ENCODE data around the gene DCAF16. TPM values are rescaled to one million over a fixed set of nuclear protein-coding genes. Genes with fewer than 3 reads are reported as not detected.
"Not testable (repeated sequence)": the region's sequence is repeated elsewhere in the genome, so short reads cannot be mapped to it uniquely, and the experiment has no call there.

DCAF16 gene
- total and polyA plus RNA-seq, 8 donors, result 2.9 to 49.8 (median 10.4) TPM

- no peak overlapping the region for H3K27ac ChIP-seq
- H3K4me3 ChIP-seq, result no peak overlapping the region
- no peaks in the 10 kb centered on the region for H3K36me3 ChIP-seq
- no peaks in the 10 kb centered on the region for H3K4me1 ChIP-seq
- DNase-seq, result no peak
- H3K27me3 ChIP-seq, result no peaks in the 10 kb centered on the region
- no peak for TF ChIP-seq EP300 (IDR thresholded peaks at IDR 0.05)
- TF ChIP-seq POLR2A (IDR thresholded peaks at IDR 0.05), result no peak
- H3K9me3 ChIP-seq, result peaks cover 0 to 3% (median 0%) of the 10 kb centered on the region in 4 donors
- intact Hi-C loops (cut with DNase I; ENCODE audit: low total_unique reads), result no loop called here
Measured at GRCh38 chr4:17851959-17852358, 41.4 kb upstream of the DCAF16 start.

DNA sequence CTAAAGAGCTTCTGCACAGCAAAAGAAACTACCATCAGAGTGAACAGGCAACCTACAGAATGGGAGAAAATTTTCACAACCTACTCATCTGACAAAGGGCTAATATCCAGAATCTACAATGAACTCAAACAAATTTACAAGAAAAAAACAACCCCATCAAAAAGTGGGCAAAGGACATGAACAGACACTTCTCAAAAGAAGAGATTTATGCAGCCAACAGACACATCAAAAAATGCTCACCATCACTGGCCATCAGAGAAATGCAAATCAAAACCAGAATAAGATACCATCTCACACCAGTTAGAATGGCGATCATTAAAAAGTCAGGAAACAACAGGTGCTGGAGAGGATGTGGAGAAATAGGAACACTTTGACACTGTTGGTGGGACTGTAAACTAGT, 39.7 kb upstream of the DCAF16 start:
- H3K4me3 ChIP-seq; H3K4me1 ChIP-seq; H3K36me3 ChIP-seq; H3K9me3 ChIP-seq; H3K27me3 ChIP-seq; DNase-seq; intact Hi-C loops (cut with DNase I; ENCODE audit: low total_unique reads); H3K27ac ChIP-seq: not testable (repeated sequence)
- 89 to 100% (median 95%) methylated on average over 1 of the region's 1 CpG for WGBS, 5 donors

- peaks cover 0 to 3% (median 0%) of the 10 kb centered on the region in 4 donors for H3K9me3 ChIP-seq
- no peak overlapping the region for H3K27ac ChIP-seq
- intact Hi-C loops (cut with DNase I; ENCODE audit: low total_unique reads), result no loop called here
- 71 to 91% (median 87%) methylated on average over 2 of the region's 2 CpGs for WGBS, 5 donors
- no peaks in the 10 kb centered on the region for H3K4me1 ChIP-seq
- no peak for DNase-seq
- peaks cover 0 to 16% (median 0%) of the 10 kb centered on the region in 4 donors for H3K36me3 ChIP-seq
- no peak for TF ChIP-seq EP300 (IDR thresholded peaks at IDR 0.05)
- TF ChIP-seq POLR2AphosphoS5 (IDR thresholded peaks at IDR 0.05), result no peak
- no peak for TF ChIP-seq POLR2A (IDR thresholded peaks at IDR 0.05)
- TF ChIP-seq, protein P1, sequence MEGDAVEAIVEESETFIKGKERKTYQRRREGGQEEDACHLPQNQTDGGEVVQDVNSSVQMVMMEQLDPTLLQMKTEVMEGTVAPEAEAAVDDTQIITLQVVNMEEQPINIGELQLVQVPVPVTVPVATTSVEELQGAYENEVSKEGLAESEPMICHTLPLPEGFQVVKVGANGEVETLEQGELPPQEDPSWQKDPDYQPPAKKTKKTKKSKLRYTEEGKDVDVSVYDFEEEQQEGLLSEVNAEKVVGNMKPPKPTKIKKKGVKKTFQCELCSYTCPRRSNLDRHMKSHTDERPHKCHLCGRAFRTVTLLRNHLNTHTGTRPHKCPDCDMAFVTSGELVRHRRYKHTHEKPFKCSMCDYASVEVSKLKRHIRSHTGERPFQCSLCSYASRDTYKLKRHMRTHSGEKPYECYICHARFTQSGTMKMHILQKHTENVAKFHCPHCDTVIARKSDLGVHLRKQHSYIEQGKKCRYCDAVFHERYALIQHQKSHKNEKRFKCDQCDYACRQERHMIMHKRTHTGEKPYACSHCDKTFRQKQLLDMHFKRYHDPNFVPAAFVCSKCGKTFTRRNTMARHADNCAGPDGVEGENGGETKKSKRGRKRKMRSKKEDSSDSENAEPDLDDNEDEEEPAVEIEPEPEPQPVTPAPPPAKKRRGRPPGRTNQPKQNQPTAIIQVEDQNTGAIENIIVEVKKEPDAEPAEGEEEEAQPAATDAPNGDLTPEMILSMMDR (IDR thresholded peaks at IDR 0.05), result no peak
- H3K4me3 ChIP-seq, result no peak overlapping the region
- no peaks in the 10 kb centered on the region for H3K27me3 ChIP-seq
Measured at GRCh38 chr4:17846266-17846665, 35.7 kb upstream of the DCAF16 start.

DNA sequence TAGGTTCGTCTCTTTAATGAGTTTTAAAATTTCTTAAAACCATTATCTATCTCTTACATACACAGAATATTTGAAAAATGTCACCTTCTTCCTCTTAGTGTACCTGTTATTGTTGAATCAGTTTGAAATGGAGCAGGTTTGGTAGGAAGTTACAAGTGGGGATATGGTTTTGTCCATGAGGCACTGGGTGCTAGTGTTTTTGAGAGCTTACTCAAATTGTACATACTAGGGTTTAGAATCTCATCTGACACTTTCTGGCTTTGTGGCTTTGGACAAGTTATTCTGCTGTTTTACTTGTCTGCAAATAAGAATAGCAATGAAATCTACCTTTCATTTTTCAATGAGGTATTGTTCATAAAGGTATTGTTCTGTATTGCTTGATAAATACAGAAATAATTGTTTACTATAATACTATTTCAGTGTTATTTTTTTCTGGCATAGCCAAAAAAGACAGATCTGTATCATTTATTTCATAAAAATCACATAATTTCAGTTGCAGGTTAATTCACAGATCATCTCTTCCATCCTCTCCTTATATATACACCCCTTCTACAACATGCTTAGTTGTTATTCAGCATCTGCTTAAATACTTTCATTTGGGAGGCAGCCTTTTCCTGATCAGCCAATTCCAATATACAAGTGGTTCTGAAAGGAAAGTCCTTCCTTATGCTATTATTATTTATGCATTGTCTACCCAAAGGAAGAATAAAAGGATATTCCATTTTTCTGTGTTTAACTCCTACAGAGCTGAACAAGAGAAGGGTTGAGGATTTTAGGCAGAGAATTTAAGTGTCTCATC, 13.5 kb upstream of the DCAF16 start:
- TF ChIP-seq POLR2AphosphoS5 (IDR thresholded peaks at IDR 0.05) (no peak), EP300 (IDR thresholded peaks at IDR 0.05) (no peak), POLR2A (IDR thresholded peaks at IDR 0.05) (no peak)
- TF ChIP-seq, protein P1 (IDR thresholded peaks at IDR 0.05), result no peak
- H3K36me3 ChIP-seq, result no peaks in the 10 kb centered on the region
- intact Hi-C loops (cut with DNase I; ENCODE audit: low total_unique reads), result loop anchor here (10.0 kb wide), 1 partner anchor 771 kb away; no protein-coding TSS in a partner anchor
- 70 to 86% (median 79%) methylated on average over 1 of the region's 1 CpG for WGBS, 5 donors
- H3K27ac ChIP-seq, result no peak overlapping the region
- no peaks in the 10 kb centered on the region for H3K9me3 ChIP-seq
- DNase-seq, result no peak
- H3K4me3 ChIP-seq, result no peak overlapping the region
- H3K27me3 ChIP-seq, result no peaks in the 10 kb centered on the region
- H3K4me1 ChIP-seq, result no peaks in the 10 kb centered on the region

- intact Hi-C loops (cut with DNase I; ENCODE audit: low total_unique reads), result no loop called here
- H3K4me3 ChIP-seq, result no peak overlapping the region
- H3K9me3 ChIP-seq, result no peaks in the 10 kb centered on the region
- no peaks in the 10 kb centered on the region for H3K36me3 ChIP-seq
- TF ChIP-seq, protein P1 (IDR thresholded peaks at IDR 0.05), result peak in 4 of 7 experiments; percentile 27 to 64 (median 36)
- no peak for TF ChIP-seq POLR2A (IDR thresholded peaks at IDR 0.05)
- 33 to 59% (median 47%) methylated on average over 5 of the region's 5 CpGs for WGBS, 5 donors
- DNase-seq, result peak in 1 of 2 donors; percentile 74
- peaks cover 0 to 10% (median 0%) of the 10 kb centered on the region in 4 donors for H3K4me1 ChIP-seq
- H3K27ac ChIP-seq, result no peak overlapping the region
- no peaks in the 10 kb centered on the region for H3K27me3 ChIP-seq
Measured at GRCh38 chr4:17817027-17817426, 6.5 kb upstream of the DCAF16 start.

Data from stomach (tissue), 9 donors.